Measurements from ENCODE around the gene SDC4. TPM values are rescaled to one million over a fixed set of nuclear protein-coding genes. Genes with fewer than 3 reads are reported as not detected.
A peak's percentile ranks its signal among the peaks of the same experiment; 100 is the strongest.

SDC4 gene
- total and polyA plus RNA-seq, 5 experiments from 2014 or later, result 0.09 to 0.31 (median 0.24) TPM; not detected in 1

DNA sequence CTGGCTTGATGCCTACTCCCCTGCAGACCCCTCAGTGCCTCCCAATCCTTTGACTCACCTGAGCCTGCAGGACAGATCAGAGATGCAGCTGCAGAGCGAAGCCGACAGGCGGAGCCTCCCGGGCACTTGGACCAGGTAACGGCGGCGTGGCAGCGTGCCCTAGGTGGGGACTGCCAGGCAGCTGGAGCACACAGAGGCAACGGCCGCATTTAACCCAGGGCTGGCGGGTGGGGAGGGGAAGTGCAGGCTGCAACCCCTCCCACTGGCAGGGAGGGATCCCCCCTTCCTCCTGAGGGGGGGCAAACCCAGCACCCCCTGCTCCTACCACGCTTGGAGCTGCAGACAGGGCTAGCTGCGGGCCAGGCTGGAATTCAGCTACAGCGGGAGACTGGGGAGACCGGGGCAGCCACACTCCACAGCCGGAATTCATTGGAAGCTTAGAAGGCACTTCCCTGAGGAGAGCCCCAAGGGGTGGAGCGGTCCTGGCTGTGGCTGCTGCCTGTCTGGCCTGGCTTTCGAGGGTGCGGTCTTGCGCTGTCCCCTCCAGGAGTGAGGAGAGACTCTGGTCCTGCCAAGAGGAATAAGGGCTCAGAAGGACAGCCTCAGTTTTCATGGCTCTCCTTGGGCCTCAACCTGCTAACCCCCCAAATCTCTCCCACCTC lies 40.0 kb downstream of the SDC4 start, which contains the start of gene MATN4:
TSS of gene MATN4 (minus strand) at position 183 of the 662 bp plus-strand sequence. CDS start 2,717 bp downstream, outside the sequence.
- no peaks in the 10 kb centered on the region for H3K9me3 Mint-ChIP-seq
- no peak for ATAC-seq

DNA sequence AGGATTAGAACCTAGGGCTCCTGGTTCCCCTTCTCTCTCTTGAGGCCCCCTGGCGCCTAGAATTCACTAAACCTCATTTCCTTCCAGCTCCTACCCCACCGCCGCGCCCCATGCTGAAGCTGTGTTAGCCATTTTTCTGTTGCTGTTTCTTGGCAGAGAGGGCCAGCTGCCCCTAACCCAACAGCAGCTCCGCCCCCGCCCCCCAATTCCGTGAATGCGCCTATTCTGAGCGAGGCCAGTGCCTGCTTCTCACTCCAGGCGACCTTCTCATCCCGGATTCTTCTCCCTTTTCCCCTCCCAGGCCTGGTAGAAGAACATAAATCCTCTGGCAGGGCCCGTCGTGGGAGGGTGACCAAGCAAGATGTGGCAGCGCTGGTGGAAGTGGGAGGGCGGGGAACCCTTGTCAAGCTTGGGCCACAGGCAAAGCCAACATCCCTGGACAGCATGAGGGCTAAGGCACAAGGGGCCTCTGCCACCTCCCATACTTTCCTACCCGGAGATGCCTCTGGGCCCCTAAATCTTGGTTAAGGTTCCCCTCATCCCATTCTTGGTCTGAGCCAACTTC lies 41.1 kb downstream of the SDC4 start:
- H3K9me3 Mint-ChIP-seq, result no peaks in the 10 kb centered on the region
- peaks cover 0 to 2% (median 0%) of the 10 kb centered on the region in 3 donors for H3K36me3 Mint-ChIP-seq
- peaks cover 0 to 14% (median 7%) of the 10 kb centered on the region in 4 donors for H3K4me1 Mint-ChIP-seq
- H3K27me3 Mint-ChIP-seq, result peaks cover 17 to 84% (median 48%) of the 10 kb centered on the region in 5 donors
- no peak overlapping the region for H3K27ac Mint-ChIP-seq
- DNase-seq, result no peak
- no peak overlapping the region for H3K4me3 Mint-ChIP-seq
- POLR2A ChIA-PET, result no interaction called here
- no peak for ATAC-seq

More for the DNA sequence above, 40.0 kb downstream of the SDC4 start, which contains the start of gene MATN4:
- no peak for DNase-seq
- Mint-ChIP-seq H3K27ac (no peak within 1 kb of the TSS), H3K4me1 (peaks cover 0 to 14% (median 7%) of the 10 kb centered on the region in 4 donors), H3K27me3 (peaks cover 19 to 84% (median 45%) of the 10 kb centered on the region in 5 donors), H3K36me3 (peaks cover 0 to 2% (median 0%) of the 10 kb centered on the region in 3 donors), H3K4me3 (no peak within 1 kb of the TSS)
- POLR2A ChIA-PET, result no interaction called here

DNA sequence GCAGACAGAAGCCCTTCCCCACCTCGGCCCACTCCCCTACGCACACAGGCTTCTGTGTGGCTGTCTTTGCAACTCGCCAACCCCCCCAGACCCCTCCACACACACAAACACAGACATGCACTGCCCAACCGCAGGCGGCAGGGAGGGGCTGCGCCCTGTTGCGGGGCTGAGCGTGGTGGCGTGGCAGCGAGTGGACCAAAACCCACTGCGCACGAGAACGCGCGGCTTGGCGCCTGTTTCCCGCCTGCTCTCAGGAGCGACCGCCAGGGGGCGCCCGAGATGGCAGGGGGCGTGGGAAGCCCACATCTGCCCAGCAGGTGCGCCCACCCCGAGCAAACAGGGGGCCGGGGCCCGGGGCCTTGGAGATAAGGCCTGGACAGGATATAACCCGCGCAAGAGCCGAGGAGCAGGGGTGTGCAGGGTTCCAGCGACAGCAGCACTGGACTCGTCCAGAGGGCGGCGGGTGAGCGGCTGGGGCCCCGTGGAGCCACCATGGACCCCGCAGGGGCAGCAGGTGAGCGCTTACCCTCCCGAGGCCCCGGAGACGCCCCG lies 41.7 kb downstream of the SDC4 start, which contains the start of gene RBPJL:
TSS of gene RBPJL (plus strand) at position 410 of the 552 bp plus-strand sequence. CDS start at position 493, 83 bp downstream.
- ATAC-seq, result no peak
- Mint-ChIP-seq H3K4me3 (peak within 1 kb of the TSS in 1 of 10 donors; percentile 29), H3K9me3 (no peaks in the 10 kb centered on the region), H3K4me1 (peaks cover 0 to 11% (median 7%) of the 10 kb centered on the region in 4 donors), H3K27me3 (peaks cover 17 to 84% (median 52%) of the 10 kb centered on the region in 5 donors), H3K36me3 (peaks cover 0 to 2% (median 0%) of the 10 kb centered on the region in 3 donors), H3K27ac (no peak within 1 kb of the TSS)
- POLR2A ChIA-PET, result no interaction called here
- DNase-seq, result peak in 7 of 10 donors; percentile 25 to 58 (median 34)

DNA sequence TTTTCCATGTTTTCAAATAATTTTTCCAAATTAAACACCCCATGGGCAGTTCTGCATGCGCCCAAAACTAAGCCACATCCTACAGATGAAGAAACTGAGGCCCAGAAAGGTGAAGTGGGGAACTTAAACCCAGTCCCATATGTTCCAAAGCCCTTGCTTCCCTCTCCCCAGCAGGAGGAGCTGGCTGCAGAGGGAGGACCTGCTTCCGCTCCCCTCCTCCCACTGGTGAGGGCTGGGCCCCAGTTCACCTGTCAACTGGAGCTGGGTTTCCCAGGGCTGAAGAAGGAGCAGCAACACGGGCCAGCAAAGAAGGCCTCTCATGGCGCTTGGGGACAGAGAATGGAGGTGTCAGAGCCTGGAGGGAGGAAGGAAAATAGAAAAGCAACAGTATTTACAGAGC lies 43.0 kb downstream of the SDC4 start:
- ATAC-seq (no peak), DNase-seq (no peak)
- Mint-ChIP-seq H3K4me1 (peaks cover 0 to 2% (median under 1%) of the 10 kb centered on the region in 4 donors), H3K27me3 (peaks cover 13 to 76% (median 42%) of the 10 kb centered on the region in 5 donors), H3K4me3 (no peak overlapping the region), H3K27ac (no peak overlapping the region), H3K9me3 (no peaks in the 10 kb centered on the region), H3K36me3 (no peaks in the 10 kb centered on the region)
- POLR2A ChIA-PET, result no interaction called here

DNA sequence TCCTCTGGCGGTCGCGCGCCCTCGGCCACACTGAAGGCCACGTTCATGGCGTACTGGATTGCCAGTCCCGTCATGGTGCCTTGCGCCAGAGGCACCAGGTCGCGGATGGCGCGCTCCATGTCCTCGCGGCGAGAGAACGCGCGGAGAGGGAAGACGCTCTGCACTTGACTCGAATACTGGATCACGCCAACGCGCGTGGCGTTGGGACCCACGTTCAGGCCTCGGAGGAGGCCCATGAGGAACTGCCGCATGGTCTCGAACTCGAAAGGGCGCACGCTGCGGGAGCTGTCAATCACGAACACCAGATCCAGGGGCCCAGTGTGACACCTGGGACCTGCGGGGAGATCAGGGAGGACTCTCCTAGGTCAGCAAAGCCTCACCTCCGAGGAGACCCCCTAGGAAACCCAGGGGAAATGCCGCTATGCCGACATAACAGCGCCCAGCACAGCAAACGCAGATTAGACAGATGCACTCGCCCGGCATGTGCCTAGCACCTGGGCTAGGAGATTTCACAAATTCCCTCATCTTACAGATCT lies 43.7 kb downstream of the SDC4 start:
- peaks cover 0 to 2% (median 0%) of the 10 kb centered on the region in 4 donors for H3K4me1 Mint-ChIP-seq

DNA sequence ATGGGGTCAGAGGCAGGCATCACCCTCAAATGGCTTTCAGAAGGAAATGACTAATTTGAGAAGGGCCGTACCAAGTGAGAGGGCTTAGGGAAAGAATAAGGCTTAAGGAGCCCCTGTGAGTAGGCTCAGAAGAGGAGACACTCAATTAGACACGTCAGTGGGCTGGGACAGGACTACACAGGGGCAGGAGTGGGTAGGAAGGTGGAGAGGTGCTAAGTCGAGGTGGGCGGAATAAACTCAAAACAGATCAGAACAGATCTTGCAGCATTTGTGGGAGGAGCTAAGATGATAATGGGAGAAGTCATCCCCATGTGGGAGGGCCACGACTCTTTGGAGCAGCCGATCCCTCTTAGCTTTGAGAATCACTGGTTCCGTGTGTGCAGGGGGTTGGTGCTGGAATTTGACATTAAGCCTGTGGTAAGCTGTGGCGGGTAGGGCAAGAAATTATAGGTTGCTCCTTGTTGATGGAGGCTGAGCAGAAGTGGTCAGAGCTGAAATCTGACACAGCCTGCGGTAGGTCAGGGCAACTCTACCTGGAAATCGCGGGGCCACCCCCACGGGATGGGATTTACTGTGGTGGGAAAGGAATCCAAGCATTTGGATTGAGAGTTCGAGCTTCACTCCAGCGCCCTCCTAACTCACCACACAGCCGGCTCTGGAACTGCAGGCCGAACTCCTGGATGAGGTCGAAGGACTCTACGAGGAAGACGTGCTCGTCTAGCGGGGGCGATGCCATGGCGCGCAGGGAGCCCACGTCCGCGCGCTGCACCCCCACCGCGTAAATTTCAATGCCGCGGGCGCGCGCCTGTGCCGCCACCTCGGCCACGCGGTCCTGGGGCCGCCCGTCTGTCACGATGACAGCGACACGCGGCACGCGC lies 44.4 kb downstream of the SDC4 start:
- peaks cover 12 to 71% (median 43%) of the 10 kb centered on the region in 5 donors for H3K27me3 Mint-ChIP-seq
- H3K4me1 Mint-ChIP-seq, result peaks cover 0 to 2% (median 0%) of the 10 kb centered on the region in 4 donors
- H3K36me3 Mint-ChIP-seq, result no peaks in the 10 kb centered on the region
- no peak overlapping the region for H3K4me3 Mint-ChIP-seq
- DNase-seq (no peak), ATAC-seq (no peak)
- peak overlapping the region in 1 of 10 donors; percentile 32 for H3K27ac Mint-ChIP-seq
- H3K9me3 Mint-ChIP-seq, result no peaks in the 10 kb centered on the region
- POLR2A ChIA-PET, result no interaction called here

More for the DNA sequence above, 43.7 kb downstream of the SDC4 start:
- H3K4me3 Mint-ChIP-seq, result no peak overlapping the region
- ATAC-seq (no peak), DNase-seq (no peak)
- no peaks in the 10 kb centered on the region for H3K36me3 Mint-ChIP-seq
- no peaks in the 10 kb centered on the region for H3K9me3 Mint-ChIP-seq
- H3K27ac Mint-ChIP-seq, result no peak overlapping the region
- POLR2A ChIA-PET, result no interaction called here
- H3K27me3 Mint-ChIP-seq, result peaks cover 10 to 71% (median 40%) of the 10 kb centered on the region in 5 donors

DNA sequence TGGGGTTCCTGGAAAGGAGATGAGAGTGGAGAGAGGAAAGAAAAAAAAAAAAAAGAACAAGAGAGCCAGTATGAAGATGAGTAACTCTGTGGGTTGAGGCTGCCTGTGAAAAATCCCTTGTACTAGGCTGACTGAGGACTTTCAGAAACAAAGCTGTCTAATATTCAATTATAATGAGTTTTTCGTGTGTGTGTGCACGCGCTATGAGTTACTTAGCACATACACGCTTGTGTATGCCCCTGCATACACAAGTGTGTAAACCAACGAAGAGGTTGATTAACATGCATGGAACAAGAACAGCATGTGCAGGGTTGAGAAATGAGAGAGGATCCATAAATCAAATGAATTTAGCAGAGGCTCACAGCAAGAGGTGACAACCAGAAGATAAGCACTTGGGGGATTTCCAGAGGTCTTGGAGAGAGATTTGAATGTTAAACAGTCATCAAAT lies 46.4 kb downstream of the SDC4 start:
- Mint-ChIP-seq H3K27ac (no peak overlapping the region), H3K4me3 (no peak overlapping the region), H3K9me3 (no peaks in the 10 kb centered on the region), H3K4me1 (no peaks in the 10 kb centered on the region), H3K36me3 (no peaks in the 10 kb centered on the region), H3K27me3 (peaks cover 9 to 74% (median 41%) of the 10 kb centered on the region in 5 donors)
- ATAC-seq (no peak), DNase-seq (no peak)
- POLR2A ChIA-PET, result no interaction called here

DNA sequence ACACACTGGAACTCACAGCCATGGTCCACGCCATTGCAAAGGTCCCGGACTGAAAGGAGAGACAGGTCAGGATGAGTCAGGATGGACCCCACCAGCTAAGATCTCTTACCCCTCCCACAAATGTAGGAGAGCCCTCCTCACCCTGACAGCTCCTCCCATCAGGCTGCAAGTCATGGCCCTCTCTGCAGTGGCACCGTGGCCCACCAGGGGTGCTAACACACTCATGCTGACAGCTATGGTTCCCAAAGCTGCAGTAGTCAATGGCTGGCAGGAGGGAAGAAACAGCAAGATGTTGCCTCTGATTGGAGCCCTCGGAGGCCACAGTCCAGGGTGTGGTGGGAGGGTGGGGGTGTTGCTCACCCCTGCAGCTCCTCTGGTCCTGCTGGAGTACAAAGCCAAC lies 47.3 kb downstream of the SDC4 start:
- Mint-ChIP-seq H3K9me3 (no peaks in the 10 kb centered on the region), H3K4me3 (no peak overlapping the region), H3K4me1 (no peaks in the 10 kb centered on the region), H3K27ac (no peak overlapping the region), H3K36me3 (no peaks in the 10 kb centered on the region), H3K27me3 (peaks cover 13 to 83% (median 42%) of the 10 kb centered on the region in 5 donors)
- DNase-seq (peak in 2 of 10 donors; percentile 8 to 33), ATAC-seq (peak; percentile 68 to 79)
- POLR2A ChIA-PET, result no interaction called here

DNA sequence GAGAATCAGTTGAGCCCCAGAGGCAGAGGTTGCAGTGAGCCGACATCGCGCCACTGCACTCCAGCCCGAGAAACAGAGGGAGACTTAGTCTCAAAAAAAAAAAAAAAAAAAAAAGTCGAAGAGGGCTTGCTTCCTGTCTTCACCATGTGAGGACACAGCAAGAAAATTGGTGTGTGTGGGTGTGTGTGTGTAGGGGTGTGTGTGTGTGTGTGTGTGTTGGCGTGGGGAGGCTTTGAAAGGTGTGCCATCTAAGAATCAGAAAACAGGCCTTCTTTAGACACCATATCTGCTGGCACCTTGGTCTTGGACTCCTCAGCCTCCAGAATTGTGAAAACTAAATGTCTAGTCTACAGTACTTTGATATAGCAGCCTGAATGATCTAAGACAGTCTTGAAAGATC lies 48.4 kb downstream of the SDC4 start:
- H3K27ac Mint-ChIP-seq, result no peak overlapping the region
- H3K27me3 Mint-ChIP-seq, result peaks cover 12 to 74% (median 42%) of the 10 kb centered on the region in 5 donors
- H3K4me3 Mint-ChIP-seq, result no peak overlapping the region
- no peaks in the 10 kb centered on the region for H3K4me1 Mint-ChIP-seq
- POLR2A ChIA-PET, result no interaction called here
- no peak for DNase-seq
- ATAC-seq, result no peak
- H3K36me3 Mint-ChIP-seq, result no peaks in the 10 kb centered on the region
- H3K9me3 Mint-ChIP-seq, result no peaks in the 10 kb centered on the region

DNA sequence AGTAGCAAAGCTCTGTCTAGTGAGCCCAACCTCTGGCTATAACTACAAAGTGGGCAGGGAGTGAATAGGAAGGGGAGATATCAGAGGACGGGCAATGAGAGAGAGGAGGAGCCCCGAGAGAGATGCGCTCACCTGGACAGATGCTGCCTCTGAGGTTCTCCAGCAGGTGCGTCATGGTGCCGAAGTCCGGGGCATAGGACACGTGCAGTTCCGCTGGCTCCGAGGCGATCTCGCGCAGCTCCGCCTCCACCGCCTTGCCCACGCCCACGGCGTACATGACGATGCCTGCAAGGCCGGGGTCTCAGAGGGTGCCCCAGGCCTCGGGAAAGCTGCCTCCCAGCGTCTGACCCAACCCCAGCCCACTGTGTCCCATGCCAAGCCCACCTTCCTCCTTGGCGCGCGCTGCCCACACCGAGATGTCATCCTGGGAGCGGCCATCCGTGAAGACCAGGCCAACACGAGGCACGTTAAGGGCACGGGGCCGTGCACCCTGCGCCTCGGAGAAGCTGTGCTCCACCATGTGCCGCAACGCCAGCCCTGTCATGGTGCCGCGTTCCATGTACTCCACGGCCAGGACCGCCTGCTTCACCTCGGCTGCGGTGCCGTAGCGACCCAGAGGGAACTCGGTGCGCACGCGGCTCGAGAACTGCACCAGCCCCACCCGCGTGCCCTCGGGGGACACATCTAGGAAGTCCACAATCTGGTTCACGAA lies 50.3 kb downstream of the SDC4 start:
- peaks cover 0 to 6% (median 5%) of the 10 kb centered on the region in 4 donors for H3K4me1 Mint-ChIP-seq
- POLR2A ChIA-PET, result no interaction called here
- no peak overlapping the region for H3K27ac Mint-ChIP-seq

DNA sequence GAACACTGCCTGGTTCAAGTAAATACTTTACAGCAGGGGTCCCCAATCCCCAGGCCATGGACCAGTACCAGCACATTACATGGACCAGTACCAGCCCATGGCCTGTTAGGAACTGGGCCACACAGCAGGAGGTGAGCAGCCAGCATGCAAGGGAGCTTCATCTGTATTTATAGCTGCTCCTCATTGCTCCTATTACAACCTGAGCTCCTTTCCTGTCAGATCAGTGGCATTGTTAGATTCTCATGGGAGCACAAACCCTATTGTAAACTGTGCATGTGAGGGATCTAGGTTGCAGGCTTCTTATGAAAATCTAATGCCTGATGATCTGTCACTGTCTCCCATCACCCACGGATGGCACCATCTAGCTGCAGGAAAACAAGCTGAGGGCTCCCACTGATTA lies 53.6 kb downstream of the SDC4 start:
- DNase-seq (no peak), ATAC-seq (no peak)
- H3K9me3 Mint-ChIP-seq, result no peaks in the 10 kb centered on the region
- H3K27ac Mint-ChIP-seq, result no peak overlapping the region
- H3K4me1 Mint-ChIP-seq, result peaks cover 0 to 19% (median 13%) of the 10 kb centered on the region in 4 donors
- H3K27me3 Mint-ChIP-seq, result peaks cover 12 to 70% (median 34%) of the 10 kb centered on the region in 5 donors
- no peaks in the 10 kb centered on the region for H3K36me3 Mint-ChIP-seq
- H3K4me3 Mint-ChIP-seq, result peak overlapping the region in 1 of 10 donors; percentile 14
- POLR2A ChIA-PET, result no interaction called here

More for the DNA sequence above, 50.3 kb downstream of the SDC4 start:
- peaks cover 8 to 68% (median 38%) of the 10 kb centered on the region in 5 donors for H3K27me3 Mint-ChIP-seq
- H3K4me3 Mint-ChIP-seq, result no peak overlapping the region
- ATAC-seq (no peak), DNase-seq (no peak)
- no peaks in the 10 kb centered on the region for H3K36me3 Mint-ChIP-seq
- H3K9me3 Mint-ChIP-seq, result no peaks in the 10 kb centered on the region

Data from naive thymus-derived CD8-positive, alpha-beta T cell (primary cell).